HG03097 (cell line): ENCODE results near the gene BCAP31.
A peak's percentile ranks its signal among the peaks of the same experiment; 100 is the strongest.

Source experiments
- ATAC-seq: cut with Tn5 transposase; IDR thresholded peaks from one replicate; pipeline ENCODE4 v1.9.1; 2021; ENCODE audit not compliant: unreplicated experiment, low FRiP score

The BCAP31 gene

DNA sequence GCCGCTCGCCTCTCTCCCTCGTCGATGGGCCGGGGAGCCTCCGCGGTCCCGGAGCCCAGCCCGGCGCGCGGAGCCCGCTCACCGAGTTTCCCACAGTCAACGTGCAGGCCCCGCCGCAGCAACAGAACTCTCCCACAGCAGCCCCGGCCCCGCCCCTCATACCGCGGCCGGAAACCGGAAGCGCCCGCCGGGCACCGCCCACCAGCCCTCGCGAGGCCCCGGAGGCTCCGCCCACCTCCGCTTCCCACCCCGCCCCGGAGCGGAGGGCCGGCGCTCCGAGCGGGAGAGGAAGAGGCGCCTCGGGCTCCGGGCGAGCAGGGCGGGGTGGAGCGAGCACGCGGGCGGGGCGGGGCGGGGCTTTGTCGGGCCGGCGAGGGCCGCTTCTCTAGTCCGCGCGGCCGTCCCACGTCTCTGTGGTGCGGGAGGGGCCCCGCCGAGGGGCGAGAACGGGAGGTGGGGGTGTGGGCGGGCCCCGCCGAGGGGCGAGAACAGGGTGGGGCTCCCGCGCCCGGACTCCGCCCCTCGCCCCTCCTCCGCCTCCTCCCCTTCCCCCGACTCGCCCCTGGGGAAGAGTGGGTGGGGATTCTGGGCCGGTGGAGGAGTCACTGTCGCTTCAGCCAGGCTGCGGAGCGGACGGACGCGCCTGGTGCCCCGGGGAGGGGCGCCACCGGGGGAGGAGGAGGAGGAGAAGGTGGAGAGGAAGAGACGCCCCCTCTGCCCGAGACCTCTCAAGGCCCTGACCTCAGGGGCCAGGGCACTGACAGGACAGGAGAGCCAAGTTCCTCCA is at the start of gene BCAP31, which contains the start of gene ABCD1:
Gene BCAP31 (minus strand): TSS at position 136 of the 787 bp plus-strand sequence. CDS start 1,143 bp downstream, outside the sequence.
Gene ABCD1 (plus strand): TSS at position 605 of the 787 bp plus-strand sequence. CDS start 411 bp downstream, outside the sequence.
- peak; percentile 44 for ATAC-seq

GRCh38 chrX:153773218-153773611 is 49.0 kb upstream of the BCAP31 start:
- ATAC-seq: no peak

DNA sequence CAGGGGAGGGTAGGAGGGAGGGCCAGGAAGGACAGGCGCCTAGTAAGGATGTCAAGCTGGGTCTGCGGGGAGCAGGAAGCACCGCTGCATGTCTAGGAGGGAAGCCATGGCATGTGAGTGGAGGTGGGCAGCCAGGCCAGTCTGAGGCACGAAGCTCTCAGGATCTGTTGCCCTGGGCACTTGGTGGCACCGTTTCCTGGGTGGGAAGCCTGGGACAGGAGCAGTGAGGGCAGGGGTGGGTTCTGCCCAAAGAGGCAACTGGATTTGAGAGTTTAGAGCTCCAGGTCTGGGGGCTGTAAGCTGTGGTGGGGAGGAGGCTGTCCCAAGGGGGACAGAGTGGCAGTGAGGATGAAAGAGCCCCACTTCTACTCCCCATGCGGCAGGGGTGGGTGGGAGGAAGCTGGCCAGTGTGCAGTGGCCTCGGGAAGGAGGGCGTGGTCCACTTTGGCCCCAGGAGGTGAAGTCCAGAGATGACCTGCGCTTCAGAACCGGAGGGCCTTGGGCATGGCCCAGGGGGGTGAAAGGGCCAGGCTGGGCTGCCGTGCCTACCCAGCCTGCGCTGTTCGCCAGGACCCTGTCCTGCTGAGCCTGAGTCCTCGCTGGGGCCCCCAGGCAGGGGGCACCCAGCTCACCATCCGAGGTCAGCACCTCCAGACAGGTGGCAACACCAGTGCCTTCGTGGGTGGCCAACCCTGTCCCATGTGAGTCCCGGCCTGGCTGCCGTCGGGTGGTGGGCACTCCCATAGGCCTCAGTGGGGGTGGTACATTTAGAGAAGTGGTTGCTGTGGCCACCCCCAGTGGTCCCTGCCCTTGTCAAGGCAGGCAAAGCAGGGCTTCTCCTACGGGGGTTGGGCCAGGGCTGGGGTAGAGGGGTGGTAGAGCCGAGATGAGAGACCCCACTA is 48.4 kb upstream of the BCAP31 start:
- ATAC-seq: no peak

- ATAC-seq: no peak
Observed at GRCh38 chrX:153771415-153772315, 47.5 kb upstream of the BCAP31 start.

DNA sequence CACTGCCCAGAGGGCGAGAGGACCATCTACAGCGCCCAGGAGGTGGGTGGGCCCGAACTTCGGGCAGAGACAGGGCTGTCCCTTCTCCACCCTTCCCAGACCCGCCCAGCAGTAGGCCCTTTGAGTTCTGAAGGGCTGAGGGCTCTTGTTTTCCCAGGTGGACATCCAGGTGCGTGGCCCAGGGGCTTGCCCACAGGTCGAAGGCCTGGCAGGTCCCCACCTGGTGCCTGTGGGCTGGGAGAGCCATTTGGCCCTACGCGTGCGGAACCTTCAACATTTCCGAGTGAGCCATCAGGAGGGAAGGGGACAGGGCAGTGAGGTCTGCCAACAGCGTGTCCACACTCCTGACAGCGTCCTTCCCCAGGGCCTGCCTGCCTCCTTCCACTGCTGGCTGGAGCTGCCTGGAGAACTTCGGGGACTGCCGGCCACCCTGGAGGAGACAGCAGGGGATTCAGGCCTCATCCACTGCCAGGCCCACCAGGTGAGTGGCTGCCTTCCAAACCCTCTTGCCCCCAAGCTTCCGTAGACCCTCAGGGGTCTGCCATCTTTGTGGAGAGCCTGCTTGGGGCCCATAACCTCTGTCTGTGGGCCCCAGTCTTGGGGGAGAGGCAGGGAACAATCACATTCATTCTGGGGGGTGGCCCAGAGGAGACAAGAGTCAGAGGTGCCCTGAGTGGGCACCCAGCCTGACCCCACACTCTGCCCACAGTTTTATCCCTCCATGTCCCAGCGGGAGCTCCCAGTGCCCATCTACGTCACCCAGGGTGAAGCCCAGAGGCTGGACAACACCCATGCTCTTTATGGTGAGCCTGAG is 46.6 kb upstream of the BCAP31 start:
- ATAC-seq: no peak

GRCh38 chrX:153769865-153770600 is 45.8 kb upstream of the BCAP31 start:
- no peak for ATAC-seq

DNA sequence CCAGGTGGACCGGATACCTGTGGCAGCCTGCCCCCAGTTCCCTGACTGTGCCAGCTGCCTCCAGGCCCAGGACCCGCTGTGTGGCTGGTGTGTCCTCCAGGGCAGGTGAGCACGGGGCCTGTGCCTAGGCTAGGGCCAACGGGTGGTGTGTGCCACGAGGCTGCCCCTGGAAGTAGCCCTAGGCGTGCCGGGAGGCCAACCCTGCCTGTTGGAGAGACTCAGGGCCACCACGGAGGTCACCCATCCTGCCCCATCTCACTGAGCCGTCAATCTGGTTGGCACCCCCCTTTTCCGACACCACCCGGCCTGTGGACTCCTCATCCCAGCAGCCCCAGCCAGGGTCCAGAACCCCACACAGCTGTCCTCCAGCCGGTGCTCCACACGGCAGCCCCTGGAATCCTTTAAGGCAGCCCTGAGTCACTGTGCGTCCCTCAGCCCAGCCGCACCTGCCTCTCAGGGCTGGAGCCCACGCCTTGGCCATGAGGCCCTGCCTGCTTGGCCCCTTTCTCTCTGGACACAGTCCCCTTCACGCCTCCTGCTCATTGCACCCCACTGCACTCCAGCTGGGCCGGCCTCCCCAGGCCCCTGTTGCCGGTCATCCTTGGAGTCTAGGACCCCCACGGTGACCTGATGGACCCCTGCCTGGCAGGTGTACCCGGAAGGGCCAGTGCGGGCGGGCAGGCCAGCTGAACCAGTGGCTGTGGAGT is 45.1 kb upstream of the BCAP31 start:
- no peak for ATAC-seq

GRCh38 chrX:153768311-153769157 is 44.3 kb upstream of the BCAP31 start:
- no peak for ATAC-seq

DNA sequence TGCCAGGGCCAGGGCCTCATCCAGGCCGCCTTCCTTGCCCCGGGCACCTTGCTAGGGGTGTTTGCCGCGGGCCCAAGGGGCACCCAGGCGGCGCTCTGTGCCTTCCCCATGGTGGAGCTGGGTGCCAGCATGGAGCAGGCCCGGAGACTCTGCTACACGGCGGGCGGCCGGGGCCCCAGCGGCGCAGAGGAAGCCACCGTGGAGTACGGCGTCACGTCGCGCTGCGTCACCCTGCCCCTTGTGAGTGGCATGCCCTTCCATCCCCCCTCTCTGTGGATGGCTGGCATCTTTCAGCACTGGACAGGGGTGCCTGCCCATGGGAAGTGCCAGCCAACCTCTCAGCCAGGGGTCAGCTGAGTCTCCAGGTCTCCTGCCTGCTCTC is 43.5 kb upstream of the BCAP31 start:
- ATAC-seq: no peak

- ATAC-seq: no peak
Observed at GRCh38 chrX:153766871-153767673, 42.9 kb upstream of the BCAP31 start.

- ATAC-seq: no peak
Observed at GRCh38 chrX:153766098-153766817, 42.1 kb upstream of the BCAP31 start.

DNA sequence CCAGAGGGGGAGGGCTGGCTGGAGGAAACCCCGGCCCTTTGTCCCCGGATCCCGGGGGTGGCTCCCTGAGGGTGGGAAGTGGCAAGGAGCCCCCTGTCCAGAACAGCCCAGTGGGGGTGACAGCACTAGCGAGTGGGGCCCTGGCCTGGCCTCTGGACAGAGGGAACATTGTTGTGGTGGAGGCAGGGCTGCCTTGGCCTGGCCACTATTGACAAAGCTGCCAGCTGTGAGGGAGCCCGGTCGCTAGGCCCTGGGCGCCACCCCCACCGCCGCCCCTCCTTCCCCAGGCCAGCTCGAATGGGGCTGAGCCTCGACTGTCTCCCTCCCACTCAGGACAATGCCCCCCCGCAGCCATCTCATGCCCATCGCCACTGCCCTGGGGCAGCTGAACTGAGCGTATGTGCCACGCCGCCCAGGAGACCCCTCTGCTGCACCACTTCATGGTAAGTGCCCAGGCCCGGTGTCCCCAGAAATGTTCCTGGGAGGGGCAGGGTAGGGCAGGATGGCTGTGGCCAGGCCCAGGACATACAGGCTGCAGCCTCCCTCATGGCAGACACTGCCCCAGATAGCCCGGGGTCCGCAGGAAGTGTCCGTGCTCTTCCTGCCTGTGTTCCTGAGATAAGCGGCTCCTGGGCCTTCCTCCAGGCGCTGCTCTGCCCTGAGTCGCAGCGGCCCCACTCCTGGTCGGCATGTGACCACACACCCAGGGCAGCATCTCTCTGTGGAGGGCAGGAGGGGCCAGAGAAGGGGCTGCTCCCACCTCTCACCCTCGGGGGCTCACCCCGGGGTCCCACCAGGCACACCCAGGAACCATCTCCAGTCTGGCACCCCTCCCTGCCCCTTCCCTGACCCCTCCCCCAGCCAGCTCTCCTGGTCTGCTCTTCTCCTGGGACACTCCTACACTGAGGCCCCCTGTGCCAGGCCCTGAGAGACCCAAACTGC is 41.2 kb upstream of the BCAP31 start:
- no peak for ATAC-seq

DNA sequence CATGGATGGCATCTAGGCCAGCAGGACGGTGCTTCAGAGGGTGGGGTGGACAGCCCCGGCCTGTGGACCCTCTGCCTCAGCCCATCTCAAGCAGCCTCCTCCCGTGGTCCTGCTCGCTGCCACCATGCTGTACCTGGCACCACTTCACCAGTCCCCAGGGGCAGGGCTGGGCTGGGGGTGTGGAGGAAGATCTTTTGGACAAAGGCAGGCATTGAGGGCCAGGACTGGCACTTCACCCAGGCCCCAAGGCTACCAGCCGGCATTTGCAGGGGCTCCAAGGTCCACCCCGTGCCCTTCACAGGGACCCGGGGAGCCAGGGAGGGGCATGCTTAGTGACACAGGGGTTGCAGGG is 40.6 kb upstream of the BCAP31 start:
- no peak for ATAC-seq

DNA sequence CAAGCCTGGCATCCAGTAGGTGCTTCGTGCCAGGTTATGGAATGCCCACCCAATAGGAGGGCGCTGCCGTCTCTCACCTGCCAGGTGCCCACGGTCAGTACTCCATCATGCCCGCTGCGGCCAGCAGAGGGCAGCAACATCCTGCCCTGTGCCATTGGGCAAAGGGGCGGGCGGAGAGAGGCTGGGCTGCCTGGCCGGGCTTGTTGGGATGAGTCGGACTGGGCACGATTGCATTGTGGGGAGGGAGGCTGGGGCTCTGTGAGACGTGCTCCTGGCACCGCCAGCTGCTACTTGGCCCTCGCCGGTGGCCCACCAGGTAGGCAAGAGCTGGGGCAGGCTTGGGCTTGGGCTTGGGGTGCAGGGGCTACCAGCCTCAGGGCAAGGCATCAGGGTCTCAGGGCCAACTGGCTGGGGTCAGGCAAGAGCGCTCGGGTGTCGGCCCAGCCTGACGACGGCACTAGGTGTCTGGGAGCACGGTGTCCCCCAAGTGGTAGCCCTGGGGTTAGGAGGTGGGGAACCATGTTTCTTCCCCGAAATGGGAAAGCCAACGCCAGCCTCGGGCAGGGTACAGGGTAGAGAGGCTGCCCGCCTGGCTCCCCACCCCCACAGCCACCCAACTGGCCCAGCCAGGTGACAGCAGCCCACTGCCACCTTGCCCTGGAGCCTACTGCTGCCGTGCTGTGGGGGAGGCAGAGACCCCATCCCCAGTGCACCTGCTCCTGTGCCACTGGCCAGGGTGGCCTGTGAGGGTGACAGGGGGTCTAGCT is 40.0 kb upstream of the BCAP31 start, which contains the start of gene PLXNB3:
Gene PLXNB3 (plus strand): TSS at position 261 of the 767 bp plus-strand sequence. CDS start 1,287 bp downstream, outside the sequence.
- ATAC-seq: peak; percentile 79
